ENCODE data around the gene PALM2AKAP2.

DNA sequence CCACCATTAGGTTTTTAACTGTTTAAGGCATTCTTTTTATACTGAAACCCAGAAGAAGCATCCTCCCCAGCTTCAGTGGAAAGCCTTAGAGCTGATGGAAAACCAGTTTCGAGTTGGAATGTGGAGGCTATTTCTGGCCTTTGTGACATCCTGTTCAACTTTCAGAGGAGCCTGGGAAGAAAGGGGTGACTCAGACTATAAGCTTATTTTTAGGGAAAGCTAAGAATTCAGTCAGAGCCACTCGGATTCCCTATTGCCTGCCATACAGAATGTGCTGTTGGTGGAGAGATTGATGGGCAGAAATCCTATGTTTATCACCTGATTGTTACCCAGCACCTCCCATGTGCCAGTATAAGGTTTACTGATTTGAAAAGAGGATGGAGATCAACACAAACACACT is 19.8 kb downstream of the PALM2AKAP2 start:
- TF ChIP-seq CTCF (conservative IDR thresholded peaks at IDR 0.05; ENCODE audit: low read length) (no peak), EZH2phosphoT487 (IDR thresholded peaks at IDR 0.05; ENCODE audit: borderline replicate concordance, low read depth, low read length) (no peak)

Data from OCI-LY7 (cell line).